Activated CD8-positive, alpha-beta memory T cell treated with anti-CD3 and anti-CD28 coated beads, Interleukin-2, amount 10 ng/mL, durations not matched to agents 7 days and 5 days (primary cell): Measurements from ENCODE around the gene PDCD4. TPM values are rescaled to one million over a fixed set of nuclear protein-coding genes. Genes with fewer than 3 reads are reported as not detected.

ENCODE experiments used
- ATAC-seq: fragments of 150-1000 bp; cut with Tn5 transposase; one replicate; pipeline ENCODE4 v1.10.0; 2021; ENCODE audit warnings: moderate library complexity
- CTCF ChIA-PET: fragments of 350-600 bp; sonication (Branson Sonifier 250); formaldehyde crosslinking; loops from one replicate; lab custom pipeline; 2021; ENCODE audit warnings: antibody characterized with exemption; lab: Charles Lee
- DNase-seq: peaks from one replicate; pipeline ENCODE4 v3.0.0-alpha.2; 2020
- H3K27ac Mint-ChIP-seq: one replicate; pipeline ENCODE4 v1.8.0; 2021; ENCODE audit warnings: mild to moderate bottlenecking, mixed read lengths
- H3K27me3 Mint-ChIP-seq: one replicate; pipeline ENCODE4 v1.8.0; 2021; ENCODE audit warnings: mixed read lengths
- H3K36me3 Mint-ChIP-seq: one replicate; pipeline ENCODE4 v1.8.0; 2021; ENCODE audit warnings: mild to moderate bottlenecking, mixed read lengths
- H3K4me1 Mint-ChIP-seq: one replicate; pipeline ENCODE4 v1.8.0; 2021; ENCODE audit warnings: mixed read lengths
- H3K4me3 Mint-ChIP-seq: one replicate; pipeline ENCODE4 v1.8.0; 2021; ENCODE audit warnings: mild to moderate bottlenecking, moderate library complexity, mixed read lengths
- H3K9me3 Mint-ChIP-seq: one replicate; pipeline ENCODE4 v1.8.0; 2022; ENCODE audit warnings: low read depth, mixed read lengths
- total RNA-seq, 2 experiments: library from RNA; stranded (reverse); gene quantifications; one replicate each; pipeline ENCODE4 v1.2.3, GENCODE V29; 2021

The PDCD4 gene
- total RNA-seq, 2 experiments from 2014 or later: 74.0 to 115 TPM

DNA sequence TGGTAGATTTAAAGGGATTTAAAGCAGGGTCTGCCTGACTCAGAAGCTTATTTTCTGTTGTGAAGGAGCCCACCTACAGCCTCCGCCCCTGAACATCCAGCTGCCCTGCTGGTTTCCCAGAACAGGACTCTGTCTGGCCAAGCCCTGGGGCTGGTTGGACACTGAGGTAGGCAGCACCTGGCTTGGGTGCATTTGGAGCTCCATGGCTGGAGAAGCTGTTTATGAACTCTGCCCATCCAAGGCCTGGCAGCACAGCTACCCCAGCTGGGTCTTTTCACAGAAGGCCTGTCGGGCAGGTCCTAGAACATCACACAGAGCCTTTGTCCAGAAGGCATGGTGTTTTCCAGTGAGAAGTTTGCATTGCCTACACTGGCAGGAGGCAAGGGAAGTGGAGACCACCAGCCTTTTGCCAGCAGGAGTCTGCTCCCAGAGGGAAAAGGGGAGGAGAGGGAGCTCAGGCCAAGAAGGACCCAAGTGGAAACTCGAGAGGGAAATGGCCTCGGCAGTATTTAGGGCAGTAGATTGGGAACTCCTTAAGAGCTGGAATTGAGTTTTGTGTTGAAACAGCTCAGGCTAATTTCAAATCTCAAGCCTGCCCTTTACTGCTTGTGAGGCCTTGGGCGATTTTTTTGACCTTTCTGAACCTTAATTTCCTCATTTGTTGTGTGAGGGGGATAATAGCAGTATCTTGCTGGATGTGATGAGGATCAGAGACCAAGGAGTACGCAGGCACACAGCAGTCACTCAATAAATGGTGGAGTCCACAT, 12.3 kb upstream of the PDCD4 start:
- CTCF ChIA-PET: interaction anchor here (1.1 to 2.5 kb wide), 7 partner anchors 7 to 56 kb away, joined by 3 to 7 read pairs (median 4); partner anchors contain the start of gene PDCD4
- Mint-ChIP-seq H3K9me3 (no peaks in the 10 kb centered on the region), H3K4me1 (peaks cover 67% of the 10 kb centered on the region), H3K4me3 (no peak overlapping the region), H3K27ac (peak overlapping the region; percentile 86), H3K36me3 (peaks cover 13% of the 10 kb centered on the region), H3K27me3 (no peaks in the 10 kb centered on the region)
- ATAC-seq: no peak
- no peak for DNase-seq

DNA sequence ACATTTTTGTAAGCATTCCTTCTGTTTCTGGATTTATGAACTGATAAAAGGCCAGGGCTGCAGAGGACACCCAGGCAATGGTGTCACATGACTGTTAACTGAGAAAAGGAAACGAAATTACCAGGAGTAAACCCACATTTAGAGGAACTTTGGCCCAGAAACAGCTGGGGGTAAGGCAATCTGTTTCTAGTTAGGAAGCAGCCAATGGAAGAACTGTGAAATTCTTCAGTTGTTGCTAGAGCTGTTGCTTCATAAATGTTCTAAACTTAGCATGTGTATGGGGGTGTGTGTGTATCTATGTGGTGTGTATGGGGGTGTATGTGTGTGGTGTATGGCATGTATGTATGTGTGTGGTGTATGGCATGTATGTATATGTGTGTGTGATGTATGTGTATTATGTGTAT, 11.8 kb upstream of the PDCD4 start:
- no peaks in the 10 kb centered on the region for H3K27me3 Mint-ChIP-seq
- peaks cover 15% of the 10 kb centered on the region for H3K36me3 Mint-ChIP-seq
- DNase-seq: no peak
- peak overlapping the region; percentile 86 for H3K27ac Mint-ChIP-seq
- H3K4me1 Mint-ChIP-seq: peaks cover 73% of the 10 kb centered on the region
- CTCF ChIA-PET: interaction anchor here (0.6 to 2.5 kb wide), 8 partner anchors 8 to 473 kb away, joined by 3 to 7 read pairs (median 4); no protein-coding TSS in a partner anchor
- no peaks in the 10 kb centered on the region for H3K9me3 Mint-ChIP-seq
- peak overlapping the region; percentile 24 for H3K4me3 Mint-ChIP-seq
- no peak for ATAC-seq

DNA sequence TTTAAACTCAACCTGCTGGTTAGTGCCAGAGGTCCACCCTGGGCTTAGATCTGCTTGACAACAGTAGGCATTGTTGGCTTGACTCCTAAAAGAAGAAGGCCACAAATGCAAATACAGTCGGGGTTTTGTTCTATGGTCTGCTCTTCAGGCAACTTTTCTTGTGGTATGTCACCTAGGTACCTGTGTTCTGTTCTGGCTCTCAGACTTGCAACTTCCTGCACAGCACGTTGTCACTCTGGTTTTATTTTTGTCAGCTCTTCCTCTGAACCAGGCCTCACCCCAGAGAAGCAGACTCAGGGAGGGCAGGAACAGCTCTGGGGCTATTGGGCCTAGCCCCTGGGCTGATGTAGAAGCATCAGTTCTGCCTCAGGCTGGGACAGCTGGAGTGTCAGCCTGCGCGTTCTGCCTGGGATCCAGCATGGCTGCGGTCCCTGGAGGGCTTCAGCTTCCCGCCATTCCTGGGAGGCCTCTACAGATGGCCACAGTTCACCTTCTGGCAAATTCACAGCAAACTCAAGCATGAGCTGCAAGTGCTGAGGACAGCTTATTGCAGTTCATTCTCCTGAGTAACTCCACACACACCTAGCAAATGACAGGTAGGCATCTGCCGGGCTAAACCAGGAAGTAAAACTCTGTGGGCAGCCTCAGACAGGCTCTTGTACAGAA, 11.0 kb upstream of the PDCD4 start:
- no peaks in the 10 kb centered on the region for H3K9me3 Mint-ChIP-seq

DNA sequence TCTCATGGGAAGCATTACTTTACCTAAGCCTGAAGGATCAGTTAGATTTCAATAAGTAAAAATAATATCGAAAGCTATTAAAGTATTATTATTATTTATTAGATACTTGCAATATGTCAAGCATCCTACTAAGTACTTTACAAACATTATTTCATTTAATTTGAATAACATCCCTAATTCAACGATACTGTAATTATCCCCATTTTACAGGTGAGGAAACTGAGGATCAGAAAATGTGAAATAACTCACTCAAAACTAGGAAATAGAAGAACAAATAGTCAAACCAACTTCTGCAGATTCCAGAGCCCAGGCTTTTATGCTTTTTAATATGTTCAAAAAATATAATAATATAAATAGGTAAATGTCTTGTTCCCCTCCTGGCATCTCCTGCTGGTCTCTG, 10.3 kb upstream of the PDCD4 start:
- Mint-ChIP-seq H3K4me3 (no peak overlapping the region), H3K27ac (peak overlapping the region; percentile 86), H3K9me3 (no peaks in the 10 kb centered on the region), H3K27me3 (no peaks in the 10 kb centered on the region), H3K4me1 (peaks cover 85% of the 10 kb centered on the region), H3K36me3 (peaks cover 9% of the 10 kb centered on the region)
- CTCF ChIA-PET: interaction anchor here (0.6 to 2.7 kb wide), 5 partner anchors 12 to 219 kb away, joined by 3 to 7 read pairs (median 5); no protein-coding TSS in a partner anchor
- DNase-seq: no peak
- ATAC-seq: no peak

More for the DNA sequence above, 11.0 kb upstream of the PDCD4 start:
- ATAC-seq (peak; percentile 59), DNase-seq (peak; percentile 72)
- CTCF ChIA-PET: interaction anchor here (0.6 to 2.7 kb wide), 8 partner anchors 9 to 474 kb away, joined by 3 to 7 read pairs (median 4); no protein-coding TSS in a partner anchor
- H3K36me3 Mint-ChIP-seq: peaks cover 9% of the 10 kb centered on the region
- H3K4me3 Mint-ChIP-seq: peak overlapping the region; percentile 38
- peak overlapping the region; percentile 86 for H3K27ac Mint-ChIP-seq
- H3K4me1 Mint-ChIP-seq: peaks cover 79% of the 10 kb centered on the region
- H3K27me3 Mint-ChIP-seq: no peaks in the 10 kb centered on the region

DNA sequence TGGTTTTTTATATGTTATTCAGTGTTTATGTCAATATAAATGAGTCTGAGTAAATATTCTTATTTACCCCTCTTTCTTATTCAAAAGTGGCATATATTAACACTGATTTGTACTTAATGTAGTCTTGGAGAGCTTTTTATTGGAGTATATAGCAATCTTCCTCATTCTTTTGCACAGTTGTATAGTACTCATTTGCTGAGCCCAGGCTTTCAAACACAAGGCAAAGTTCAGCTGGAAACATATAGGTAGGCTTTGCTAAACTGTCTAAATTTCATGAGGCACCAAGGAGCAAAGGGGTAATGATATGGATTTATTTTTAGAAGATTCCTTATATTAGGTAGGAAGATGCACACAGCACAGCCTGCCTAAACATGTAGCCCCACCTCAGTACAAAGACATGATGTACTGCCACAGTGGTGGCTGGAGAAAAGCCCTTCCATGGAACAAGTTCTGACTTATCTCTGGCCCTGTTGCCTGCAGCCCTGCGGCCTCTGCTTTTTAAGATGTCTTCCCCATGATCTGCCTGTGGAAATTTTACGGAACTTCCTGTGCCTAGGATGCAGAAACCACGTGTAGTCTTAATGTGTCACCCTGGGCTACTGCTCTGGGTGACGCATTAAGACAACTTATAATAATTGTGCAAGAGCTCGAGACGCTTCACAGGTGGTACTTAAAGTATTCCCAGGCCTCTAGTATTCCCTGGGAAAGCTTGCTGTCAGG, 9.6 kb upstream of the PDCD4 start:
- Mint-ChIP-seq H3K4me1 (peaks cover 91% of the 10 kb centered on the region), H3K36me3 (peaks cover 9% of the 10 kb centered on the region), H3K27me3 (no peaks in the 10 kb centered on the region), H3K9me3 (no peaks in the 10 kb centered on the region), H3K4me3 (no peak overlapping the region), H3K27ac (peak overlapping the region; percentile 52)
- DNase-seq (no peak), ATAC-seq (no peak)
- CTCF ChIA-PET: interaction anchor here (0.6 to 2.7 kb wide), 4 partner anchors 9 to 220 kb away, joined by 3 to 7 read pairs (median 4); partner anchors contain the start of gene PDCD4

DNA sequence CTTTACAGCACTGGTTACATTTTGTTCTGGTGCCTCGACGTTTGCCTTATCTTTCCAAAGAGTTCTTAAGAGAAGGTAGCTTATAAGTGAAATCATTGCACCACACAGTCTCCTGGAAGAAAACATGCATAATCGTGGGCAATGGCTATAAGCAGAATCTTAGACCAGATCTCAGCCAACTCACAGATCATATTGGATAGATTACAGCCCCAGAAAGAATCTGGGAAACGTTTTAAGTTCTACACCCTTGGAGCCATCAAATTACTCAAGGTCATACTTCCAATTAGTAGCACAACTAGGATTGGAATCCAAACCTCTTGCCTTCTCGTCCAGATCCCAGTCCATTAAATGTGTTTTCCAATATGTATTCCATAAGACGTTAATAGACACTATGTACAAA, 8.8 kb upstream of the PDCD4 start:
- CTCF ChIA-PET: interaction anchor here (1.0 to 2.7 kb wide), 2 partner anchors 9 to 13 kb away, joined by 3 to 6 read pairs; partner anchors contain the start of gene PDCD4
- Mint-ChIP-seq H3K27me3 (no peaks in the 10 kb centered on the region), H3K36me3 (peaks cover 9% of the 10 kb centered on the region), H3K9me3 (no peaks in the 10 kb centered on the region), H3K4me3 (no peak overlapping the region), H3K27ac (peak overlapping the region; percentile 99), H3K4me1 (peaks cover 91% of the 10 kb centered on the region)
- DNase-seq (no peak), ATAC-seq (no peak)

DNA sequence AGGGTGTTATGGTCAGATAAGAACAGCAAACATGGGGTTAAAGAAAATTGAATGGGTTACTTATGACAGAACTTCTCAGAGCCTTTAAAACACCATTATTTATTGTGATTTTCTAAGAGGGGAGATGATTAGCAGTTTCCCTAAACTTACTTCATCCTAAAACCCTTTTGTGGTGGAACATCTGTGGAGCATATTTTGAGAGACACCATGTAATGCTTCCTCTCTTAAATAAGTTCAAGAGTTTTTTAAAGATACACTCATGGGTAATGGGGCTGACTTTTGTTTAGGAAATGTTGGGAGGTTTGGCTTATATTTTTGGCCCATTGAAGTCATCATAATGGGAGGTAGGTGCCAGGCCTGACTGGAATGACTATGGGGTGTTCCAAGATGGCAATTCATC, 8.4 kb upstream of the PDCD4 start:
- CTCF ChIA-PET: no interaction called here

DNA sequence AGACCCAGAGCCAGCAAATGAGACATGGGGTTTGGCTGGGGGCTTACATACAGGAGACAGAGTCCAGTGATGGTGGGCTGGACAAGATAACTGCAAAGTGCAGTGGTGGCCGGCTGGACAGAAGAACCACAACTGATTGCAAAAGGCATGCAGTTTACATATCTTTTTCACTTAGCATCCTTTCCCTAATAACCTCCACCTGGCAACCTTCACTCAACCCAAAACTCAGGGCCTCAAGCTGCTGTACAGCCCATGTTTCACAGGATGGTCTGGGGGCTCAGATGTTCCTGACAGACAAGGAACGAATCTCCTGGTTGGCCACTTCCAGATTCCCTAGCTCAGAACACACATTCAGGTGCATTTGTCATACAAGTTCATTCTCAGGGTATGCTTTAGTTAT, 7.8 kb upstream of the PDCD4 start:
- H3K36me3 Mint-ChIP-seq: peaks cover 9% of the 10 kb centered on the region
- peak overlapping the region; percentile 99 for H3K27ac Mint-ChIP-seq
- no peaks in the 10 kb centered on the region for H3K27me3 Mint-ChIP-seq
- ATAC-seq: no peak
- H3K4me1 Mint-ChIP-seq: peaks cover 91% of the 10 kb centered on the region
- no peak for DNase-seq
- no peaks in the 10 kb centered on the region for H3K9me3 Mint-ChIP-seq
- H3K4me3 Mint-ChIP-seq: no peak overlapping the region
- CTCF ChIA-PET: interaction anchor here (1.0 to 1.5 kb wide), 3 partner anchors 8 to 61 kb away, joined by 3 to 6 read pairs (median 3); no protein-coding TSS in a partner anchor

More for the DNA sequence above, 8.4 kb upstream of the PDCD4 start:
- ATAC-seq: no peak
- Mint-ChIP-seq H3K4me3 (no peak overlapping the region), H3K27ac (peak overlapping the region; percentile 99), H3K4me1 (peaks cover 91% of the 10 kb centered on the region), H3K27me3 (no peaks in the 10 kb centered on the region), H3K36me3 (peaks cover 9% of the 10 kb centered on the region), H3K9me3 (no peaks in the 10 kb centered on the region)
- DNase-seq: no peak

DNA sequence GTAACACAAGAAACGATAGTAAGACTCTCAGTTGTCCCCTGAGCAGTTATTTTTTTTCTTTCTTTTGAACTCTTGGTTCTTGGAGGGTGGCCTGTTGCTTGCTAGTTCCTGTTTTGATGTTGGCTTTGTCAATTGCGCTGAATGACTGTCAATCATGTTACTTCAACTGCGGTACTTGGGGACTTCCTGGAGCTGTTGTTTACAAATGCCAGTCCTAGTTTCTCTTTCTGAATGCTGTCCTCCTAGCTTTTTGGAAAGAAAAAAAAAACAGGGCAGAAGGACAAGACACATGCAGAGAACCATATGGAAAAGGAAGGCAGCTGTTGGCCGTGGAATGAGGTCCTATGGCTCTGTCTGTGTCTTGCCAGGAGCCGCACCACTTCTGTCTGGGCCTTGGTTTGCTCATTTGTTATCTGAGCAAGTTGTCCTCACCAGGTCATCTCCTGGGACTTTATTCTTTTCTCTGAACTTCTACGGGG, 7.0 kb upstream of the PDCD4 start:
- Mint-ChIP-seq H3K4me3 (peak overlapping the region; percentile 82), H3K4me1 (peaks cover 91% of the 10 kb centered on the region), H3K9me3 (no peaks in the 10 kb centered on the region), H3K27ac (peak overlapping the region; percentile 99), H3K27me3 (no peaks in the 10 kb centered on the region), H3K36me3 (peaks cover 9% of the 10 kb centered on the region)
- ATAC-seq (peak; percentile 81), DNase-seq (peak; percentile 79)
- CTCF ChIA-PET: interaction anchor here (0.8 to 1.5 kb wide), 6 partner anchors 8 to 62 kb away, joined by 3 to 6 read pairs (median 4); no protein-coding TSS in a partner anchor

DNA sequence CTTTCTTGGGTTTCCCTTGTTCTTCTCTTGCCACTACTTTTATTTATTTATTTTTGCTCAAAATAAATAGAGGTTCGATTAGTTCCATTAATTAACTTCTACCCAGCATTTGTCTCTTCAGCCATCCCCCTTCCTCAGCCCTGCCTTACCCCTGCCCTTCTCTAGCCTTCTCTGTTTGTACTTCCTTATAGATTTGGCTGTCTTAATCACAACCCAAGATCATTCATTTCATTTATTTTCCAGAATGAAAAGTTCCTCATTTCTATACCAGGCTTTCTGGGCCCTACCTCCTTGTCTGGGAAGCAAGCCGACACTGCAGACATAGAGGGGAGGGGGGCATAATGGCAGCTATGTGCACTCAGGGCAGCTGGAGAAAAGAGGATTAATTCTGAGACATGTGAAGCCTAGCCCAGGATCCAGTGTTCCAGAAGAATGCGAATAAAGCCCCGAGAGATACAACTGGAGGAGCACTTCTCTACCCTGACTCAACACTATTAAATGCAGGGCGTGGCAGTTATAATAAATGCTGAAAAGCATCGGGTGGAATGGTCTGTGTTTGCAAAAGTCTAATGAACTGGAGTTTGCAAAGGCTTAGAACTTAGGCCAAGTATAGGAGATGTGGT, 6.4 kb upstream of the PDCD4 start:
- peak overlapping the region; percentile 99 for H3K27ac Mint-ChIP-seq
- peaks cover 91% of the 10 kb centered on the region for H3K4me1 Mint-ChIP-seq
- H3K4me3 Mint-ChIP-seq: peak overlapping the region; percentile 82
- no peaks in the 10 kb centered on the region for H3K27me3 Mint-ChIP-seq
- no peaks in the 10 kb centered on the region for H3K9me3 Mint-ChIP-seq
- CTCF ChIA-PET: interaction anchor here (0.8 to 1.5 kb wide), 6 partner anchors 7 to 63 kb away, joined by 3 to 6 read pairs (median 4); partner anchors contain the start of genes BBIP1 and SHOC2
- ATAC-seq (no peak), DNase-seq (no peak)
- H3K36me3 Mint-ChIP-seq: peaks cover 8% of the 10 kb centered on the region

DNA sequence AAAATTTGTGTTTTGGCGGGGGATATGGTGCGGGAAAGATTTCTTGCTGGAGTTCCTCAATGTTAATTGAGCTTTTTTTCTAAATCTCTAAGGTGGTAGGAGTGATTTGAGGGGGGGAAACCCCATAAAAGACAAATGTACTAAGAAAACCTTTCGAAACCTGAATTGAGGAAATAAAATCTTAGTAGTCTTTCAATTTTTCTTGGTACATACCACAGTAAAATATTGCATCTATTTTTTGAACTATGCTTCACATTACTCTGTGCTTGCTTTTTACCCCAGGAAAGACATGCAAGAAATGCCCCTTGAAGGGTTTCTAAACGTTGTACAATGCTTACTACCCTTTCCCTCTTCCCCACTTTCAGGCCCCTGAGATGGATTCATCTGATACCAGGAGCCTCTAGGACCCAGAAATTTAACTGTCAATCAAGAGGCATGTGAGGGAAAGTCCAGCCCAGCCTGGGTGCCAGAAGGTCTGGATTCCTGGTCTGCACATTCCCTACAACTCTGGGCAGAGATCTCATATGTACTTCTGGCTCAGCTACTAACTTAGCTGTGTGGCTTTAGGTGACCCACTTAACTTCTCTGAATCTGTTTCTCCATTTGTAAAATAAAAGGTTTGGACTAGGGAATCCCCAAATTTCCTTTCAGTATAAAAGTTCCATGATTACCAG, 5.8 kb upstream of the PDCD4 start:
- Mint-ChIP-seq H3K9me3 (no peaks in the 10 kb centered on the region), H3K27me3 (no peaks in the 10 kb centered on the region), H3K4me3 (peak overlapping the region; percentile 82), H3K36me3 (peaks cover 8% of the 10 kb centered on the region), H3K4me1 (peaks cover 91% of the 10 kb centered on the region), H3K27ac (peak overlapping the region; percentile 99)
- CTCF ChIA-PET: interaction anchor here (1.5 to 2.9 kb wide), 2 partner anchors 53 to 62 kb away, joined by 3 to 20 read pairs; partner anchors contain the start of genes BBIP1 and SHOC2
- ATAC-seq (no peak), DNase-seq (no peak)
